Measurements from ENCODE around the gene TAPBP. TPM values are rescaled to one million over a fixed set of nuclear protein-coding genes. Genes with fewer than 3 reads are reported as not detected.

TAPBP gene
- total and polyA plus RNA-seq, 9 of the 15 experiments (the other 6 are each of a cell fraction or from before 2014, with no cell fraction given) = 5.6 to 74.0 (median 22.3) TPM

GRCh38 chr6:33297956-33298772 lies 15.7 kb downstream of the TAPBP start (continued):
- TF ChIP-seq, protein P1, sequence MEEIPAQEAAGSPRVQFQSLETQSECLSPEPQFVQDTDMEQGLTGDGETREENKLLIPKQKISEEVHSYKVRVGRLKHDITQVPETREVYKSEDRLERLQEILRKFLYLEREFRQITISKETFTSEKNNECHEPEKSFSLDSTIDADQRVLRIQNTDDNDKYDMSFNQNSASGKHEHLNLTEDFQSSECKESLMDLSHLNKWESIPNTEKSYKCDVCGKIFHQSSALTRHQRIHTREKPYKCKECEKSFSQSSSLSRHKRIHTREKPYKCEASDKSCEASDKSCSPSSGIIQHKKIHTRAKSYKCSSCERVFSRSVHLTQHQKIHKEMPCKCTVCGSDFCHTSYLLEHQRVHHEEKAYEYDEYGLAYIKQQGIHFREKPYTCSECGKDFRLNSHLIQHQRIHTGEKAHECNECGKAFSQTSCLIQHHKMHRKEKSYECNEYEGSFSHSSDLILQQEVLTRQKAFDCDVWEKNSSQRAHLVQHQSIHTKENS (CRISPR knock-in tag; IDR thresholded peaks at IDR 0.05) = no peak
- TF ChIP-seq ZNF431 (CRISPR knock-in tag; IDR thresholded peaks at IDR 0.05) (no peak), POLR2AphosphoS2 (IDR thresholded peaks at IDR 0.05; ENCODE audit: low read length) (no peak), STAT5A (IDR thresholded peaks at IDR 0.05; ENCODE audit: borderline replicate concordance, low read length) (no peak), ZNF274 (IDR thresholded peaks at IDR 0.05; ENCODE audit: borderline replicate concordance, low read depth, low read length) (no peak), HCFC1 (IDR thresholded peaks at IDR 0.05; ENCODE audit: low read depth, low read length) (no peak), SIX5 (IDR thresholded peaks at IDR 0.05; ENCODE audit: borderline replicate concordance in 1 of 2, insufficient read depth in 1 of 2, low read depth in 1 of 2, low read length in 2 of 2) (no peak), JUND (IDR thresholded peaks at IDR 0.05; ENCODE audit: borderline replicate concordance, low read depth, low read length) (0 out of 2 replicates have a peak, but pooled peaks have one; percentile 1), JUND (tag; IDR thresholded peaks at IDR 0.05; ENCODE audit: borderline replicate concordance, low read depth, low read length) (no peak), YBX1 (IDR thresholded peaks at IDR 0.05) (no peak), RCOR1 (IDR thresholded peaks at IDR 0.05; ENCODE audit: borderline replicate concordance in 1 of 2, low read depth in 2 of 2, low read length in 2 of 2) (no peak; a peak in 1 of 4 replicates), MAFK (IDR thresholded peaks at IDR 0.05; ENCODE audit: low read length) (no peak), ATF1 (CRISPR knock-in tag; IDR thresholded peaks at IDR 0.05) (no peak), ATF1 (tag; IDR thresholded peaks at IDR 0.05) (no peak), ZNF764 (CRISPR knock-in tag; IDR thresholded peaks at IDR 0.05; ENCODE audit: low read depth) (no peak), SIRT6 (IDR thresholded peaks at IDR 0.05; ENCODE audit: low read depth, low read length) (no peak), KLF1 (tag; IDR thresholded peaks at IDR 0.05) (no peak), TAF1 (IDR thresholded peaks at IDR 0.05; ENCODE audit: control insufficient read depth, extremely low read depth, insufficient read depth, low read length, severe bottlenecking) (peak; percentile 45), ZBTB34 (CRISPR knock-in tag; IDR thresholded peaks at IDR 0.05) (no peak), NRF1 (conservative IDR thresholded peaks at IDR 0.05 in 1 of 2, IDR thresholded peaks at IDR 0.05 in 1 of 2) (no peak), NFRKB (IDR thresholded peaks at IDR 0.05; ENCODE audit: low read depth) (0 out of 2 replicates have a peak, but pooled peaks have one; percentile 26), YY1 (IDR thresholded peaks at IDR 0.05; ENCODE audit: borderline replicate concordance in 1 of 3, control insufficient read depth in 1 of 3, extremely low read depth in 1 of 3, insufficient read depth in 3 of 3, insufficient read length in 1 of 3, insufficient replicate concordance in 2 of 3, low read depth in 1 of 3, low read length in 2 of 3) (peak in 1 of 3 experiments; percentile 40), ZNF124 (CRISPR knock-in tag; IDR thresholded peaks at IDR 0.05) (no peak), SMARCA5 (IDR thresholded peaks at IDR 0.05) (peak; percentile 82; the same call in 1 of the 2 replicates)
- TF ChIP-seq, protein P2, sequence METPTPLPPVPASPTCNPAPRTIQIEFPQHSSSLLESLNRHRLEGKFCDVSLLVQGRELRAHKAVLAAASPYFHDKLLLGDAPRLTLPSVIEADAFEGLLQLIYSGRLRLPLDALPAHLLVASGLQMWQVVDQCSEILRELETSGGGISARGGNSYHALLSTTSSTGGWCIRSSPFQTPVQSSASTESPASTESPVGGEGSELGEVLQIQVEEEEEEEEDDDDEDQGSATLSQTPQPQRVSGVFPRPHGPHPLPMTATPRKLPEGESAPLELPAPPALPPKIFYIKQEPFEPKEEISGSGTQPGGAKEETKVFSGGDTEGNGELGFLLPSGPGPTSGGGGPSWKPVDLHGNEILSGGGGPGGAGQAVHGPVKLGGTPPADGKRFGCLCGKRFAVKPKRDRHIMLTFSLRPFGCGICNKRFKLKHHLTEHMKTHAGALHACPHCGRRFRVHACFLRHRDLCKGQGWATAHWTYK (CRISPR knock-in tag; IDR thresholded peaks at IDR 0.05) = 0 out of 2 replicates have a peak, but pooled peaks have one; percentile 33

Measured in K562 (cell line).